Measurements from ENCODE around the gene HMBS.

The HMBS gene

GRCh38 chr11:119111361-119111925 lies 26.8 kb downstream of the HMBS start:
- Histone ChIP-seq H3K4me1 (peaks cover 0 to 26% (median 14%) of the 10 kb centered on the region in 4 donors), H3K36me3 (peaks cover 15 to 60% (median 50%) of the 10 kb centered on the region in 3 donors), H3K27me3 (no peaks in the 10 kb centered on the region), H3K4me3 (no peak overlapping the region), H3K9me3 (no peaks in the 10 kb centered on the region), H3K27ac (no peak overlapping the region)
- intact Hi-C loops (cut with DNase I; ENCODE audit: low total_unique reads): no loop called here
- no peak for DNase-seq
- no peak for TF ChIP-seq CTCF (IDR thresholded peaks at IDR 0.05)

GRCh38 chr11:119112314-119113020 lies 27.8 kb downstream of the HMBS start:
- no peak overlapping the region for H3K4me3 ChIP-seq
- intact Hi-C loops (cut with DNase I; ENCODE audit: low total_unique reads): no loop called here

GRCh38 chr11:119113716-119114115 lies 29.0 kb downstream of the HMBS start:
- Histone ChIP-seq H3K4me3 (no peak overlapping the region), H3K4me1 (peaks cover 0 to 12% (median 4%) of the 10 kb centered on the region in 4 donors), H3K27me3 (no peaks in the 10 kb centered on the region), H3K27ac (no peak overlapping the region), H3K9me3 (no peaks in the 10 kb centered on the region), H3K36me3 (peaks cover 15 to 72% (median 50%) of the 10 kb centered on the region in 3 donors)
- TF ChIP-seq CTCF (IDR thresholded peaks at IDR 0.05): no peak
- no peak for DNase-seq
- intact Hi-C loops (cut with DNase I; ENCODE audit: low total_unique reads): no loop called here

More at GRCh38 chr11:119112314-119113020, 27.8 kb downstream of the HMBS start:
- Histone ChIP-seq H3K36me3 (peaks cover 15 to 71% (median 50%) of the 10 kb centered on the region in 3 donors), H3K27me3 (no peaks in the 10 kb centered on the region), H3K4me1 (peaks cover 0 to 21% (median 11%) of the 10 kb centered on the region in 4 donors), H3K27ac (no peak overlapping the region), H3K9me3 (no peaks in the 10 kb centered on the region)
- TF ChIP-seq CTCF (IDR thresholded peaks at IDR 0.05): no peak
- no peak for DNase-seq

- Histone ChIP-seq H3K27ac (no peak overlapping the region), H3K4me3 (no peak overlapping the region), H3K9me3 (no peaks in the 10 kb centered on the region), H3K4me1 (peaks cover 0 to 6% (median under 1%) of the 10 kb centered on the region in 4 donors), H3K36me3 (peaks cover 15 to 72% (median 50%) of the 10 kb centered on the region in 3 donors), H3K27me3 (no peaks in the 10 kb centered on the region)
- TF ChIP-seq CTCF (IDR thresholded peaks at IDR 0.05): no peak
- intact Hi-C loops (cut with DNase I; ENCODE audit: low total_unique reads): no loop called here
- DNase-seq: no peak
These were observed 29.7 kb downstream of the HMBS start for GRCh38 chr11:119114351-119114750.

- Histone ChIP-seq H3K27ac (no peak overlapping the region), H3K27me3 (no peaks in the 10 kb centered on the region), H3K4me1 (peaks cover 0 to 5% (median 1%) of the 10 kb centered on the region in 4 donors), H3K36me3 (peaks cover 15 to 69% (median 47%) of the 10 kb centered on the region in 3 donors), H3K9me3 (no peaks in the 10 kb centered on the region), H3K4me3 (no peak overlapping the region)
- intact Hi-C loops (cut with DNase I; ENCODE audit: low total_unique reads): no loop called here
- no peak for TF ChIP-seq CTCF (IDR thresholded peaks at IDR 0.05)
- peak; percentile 62 to 74 for DNase-seq
These were observed 31.0 kb downstream of the HMBS start for GRCh38 chr11:119115484-119116234.
